Stimulated activated CD4-positive, alpha-beta T cell treated with anti-CD3 and anti-CD28 coated beads, Interleukin-12 subunit alpha, Interleukin-12 subunit beta, amount 100 ng/mL, for 4 hours (primary cell): ENCODE measurements around the gene RPS24.
"Not testable (repeated sequence)": the region's sequence is repeated elsewhere in the genome, so short reads cannot be mapped to it uniquely, and the experiment has no call there.

Experiments used
- DNase-seq: peaks from one replicate; pipeline ENCODE4 v3.0.0-alpha.2; 2020

The RPS24 gene

DNA sequence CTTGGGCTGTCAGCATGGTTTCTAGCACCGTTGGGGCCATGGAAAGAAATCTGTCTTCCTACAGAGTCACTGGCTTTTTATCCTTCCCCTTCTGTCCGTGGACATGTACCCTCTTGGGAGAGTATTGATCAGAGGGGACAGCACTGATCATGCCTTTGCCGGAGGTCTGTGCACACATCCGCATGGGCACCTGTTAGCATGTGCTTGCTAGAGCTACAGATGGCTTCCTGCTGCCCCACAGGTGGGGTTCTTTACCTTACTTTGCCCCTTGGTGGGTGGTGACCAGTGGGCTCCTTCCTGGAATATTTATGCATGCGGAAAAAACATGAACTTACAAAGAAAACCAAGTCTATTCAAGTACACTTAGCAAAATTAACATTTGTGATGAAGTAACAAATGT, 24.9 kb downstream of the RPS24 start:
- DNase-seq: no peak

DNA sequence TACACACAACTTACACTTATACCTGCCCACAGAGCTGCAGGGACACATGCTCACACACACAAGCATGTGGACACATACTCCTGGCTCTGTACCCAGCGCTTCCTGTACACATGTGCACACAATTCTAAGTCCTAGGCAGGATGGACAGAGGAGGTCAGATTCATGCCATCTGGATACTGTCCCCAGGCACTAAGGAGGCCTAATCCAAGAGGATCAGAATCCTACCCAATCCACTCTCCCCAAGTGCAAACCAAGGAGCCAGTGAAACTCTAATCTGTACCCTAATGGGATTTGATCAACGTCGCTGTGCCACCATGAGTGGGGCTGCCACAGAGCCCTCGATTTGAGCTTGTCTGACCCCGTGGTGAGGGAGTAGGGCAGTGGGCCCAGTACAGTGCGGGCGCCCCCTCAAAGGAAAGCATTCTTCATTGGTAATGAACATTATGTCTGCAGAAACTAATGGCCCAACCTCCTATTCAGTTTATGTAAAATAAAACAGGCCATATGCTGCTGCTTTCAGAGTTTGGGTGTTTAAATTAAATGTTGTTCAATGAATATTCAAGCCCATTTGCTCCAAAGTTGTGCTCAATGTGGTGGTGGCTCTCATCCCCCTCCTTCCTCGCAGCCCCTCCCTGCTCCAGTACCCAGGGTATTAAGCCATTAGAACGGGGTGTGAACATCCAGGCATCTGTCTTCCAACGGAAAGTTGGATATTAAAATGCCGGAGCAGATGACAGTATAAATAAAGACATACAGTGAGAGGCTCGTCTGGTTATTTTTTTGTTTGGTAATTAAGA, 26.4 kb downstream of the RPS24 start:
- DNase-seq: no peak

DNA sequence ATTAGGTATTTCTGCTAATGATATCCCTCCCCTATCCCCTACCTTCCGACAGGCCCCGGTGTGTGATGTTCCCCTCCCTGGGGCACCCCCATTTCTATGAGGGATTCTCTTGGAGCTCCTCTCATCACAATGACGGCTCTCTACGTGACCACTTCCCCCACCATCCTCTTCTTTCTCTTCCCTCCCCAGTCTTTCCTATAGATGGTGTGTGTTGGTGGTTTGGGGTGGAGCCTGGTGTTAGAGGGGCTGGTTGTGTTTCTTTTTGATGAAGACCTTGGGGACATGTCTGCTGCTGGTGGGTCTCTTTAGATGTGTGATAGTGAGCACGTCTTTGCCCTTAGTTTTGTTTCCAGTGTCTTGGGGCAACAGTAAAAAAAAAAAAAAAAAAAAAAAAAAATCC, 28.6 kb downstream of the RPS24 start:
- no peak for DNase-seq

DNA sequence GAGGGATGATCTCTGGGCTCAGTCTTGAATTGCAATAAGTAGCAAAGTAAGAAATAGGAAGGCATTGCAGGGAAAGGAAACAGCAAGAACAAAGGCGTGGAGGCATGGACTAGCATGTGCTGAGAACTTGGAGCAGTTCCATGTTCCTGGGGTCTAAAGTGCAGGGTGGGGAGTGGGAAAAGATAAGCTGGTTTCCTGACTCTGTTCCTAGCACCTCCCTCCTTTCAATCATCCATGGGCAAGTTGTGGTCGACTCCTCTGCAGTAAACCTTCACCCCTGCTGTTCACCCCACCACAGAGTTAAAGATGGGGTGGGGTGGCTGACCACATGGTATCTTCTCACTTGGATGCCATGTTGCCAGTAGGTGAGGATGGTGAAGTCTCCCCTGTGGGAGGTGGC, 29.6 kb downstream of the RPS24 start:
- no peak for DNase-seq

DNA sequence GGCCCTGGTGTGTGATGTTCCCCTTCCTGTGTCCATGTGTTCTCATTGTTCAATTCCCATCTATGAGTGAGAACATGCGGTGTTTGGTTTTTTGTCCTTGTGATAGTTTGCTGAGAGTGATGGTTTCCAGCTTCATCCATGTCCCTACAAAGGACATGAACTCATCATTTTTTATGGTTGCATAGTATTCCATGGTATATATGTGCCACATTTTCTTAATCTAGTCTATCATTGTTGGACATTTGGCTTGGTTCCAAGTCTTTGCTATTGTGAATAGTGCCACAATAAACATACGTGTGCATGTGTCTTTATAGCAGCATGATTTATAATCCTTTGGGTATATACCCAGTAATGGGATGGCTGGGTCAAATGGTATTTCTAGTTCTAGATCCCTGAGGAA, 31.3 kb downstream of the RPS24 start:
- DNase-seq: not testable (repeated sequence)

DNA sequence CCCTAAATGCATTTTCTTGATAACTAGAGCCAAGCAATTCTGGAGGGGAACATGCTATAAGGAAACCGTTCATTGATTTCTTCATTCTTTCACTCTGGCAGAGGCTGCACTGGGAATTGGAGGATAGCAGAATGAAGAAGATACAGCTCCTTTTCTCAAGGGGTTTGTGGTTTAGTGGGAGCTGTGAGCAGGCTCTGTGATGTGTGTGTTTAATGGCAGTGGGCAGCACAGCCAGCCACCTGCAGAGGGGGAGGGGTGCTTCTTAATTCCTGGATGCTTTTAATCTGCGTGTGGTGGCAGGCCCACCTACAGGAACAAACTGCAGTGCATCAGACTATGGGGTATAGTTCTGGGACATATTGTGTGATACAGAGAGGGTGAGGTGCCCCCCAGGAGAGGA, 31.9 kb downstream of the RPS24 start:
- no peak for DNase-seq

DNA sequence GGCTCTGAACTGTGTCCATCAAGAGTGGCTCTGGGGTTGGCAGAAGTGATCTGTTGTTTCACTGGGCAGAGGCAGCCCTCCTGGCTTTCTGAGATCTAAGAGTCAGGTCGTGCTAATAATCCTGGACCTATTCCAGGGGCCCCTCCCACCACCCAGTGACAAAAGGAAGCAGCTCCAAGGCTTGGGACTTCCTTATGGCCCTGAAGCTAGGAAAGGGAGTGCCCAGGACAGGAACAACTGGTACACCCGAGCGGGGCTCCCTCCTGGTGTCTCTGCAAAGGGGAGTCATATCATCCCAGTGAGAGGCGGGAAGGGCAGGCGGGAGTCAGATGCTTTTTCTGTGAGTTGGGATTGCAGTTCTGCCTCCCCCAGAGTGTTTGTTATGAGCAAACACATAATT, 32.3 kb downstream of the RPS24 start:
- no peak for DNase-seq

DNA sequence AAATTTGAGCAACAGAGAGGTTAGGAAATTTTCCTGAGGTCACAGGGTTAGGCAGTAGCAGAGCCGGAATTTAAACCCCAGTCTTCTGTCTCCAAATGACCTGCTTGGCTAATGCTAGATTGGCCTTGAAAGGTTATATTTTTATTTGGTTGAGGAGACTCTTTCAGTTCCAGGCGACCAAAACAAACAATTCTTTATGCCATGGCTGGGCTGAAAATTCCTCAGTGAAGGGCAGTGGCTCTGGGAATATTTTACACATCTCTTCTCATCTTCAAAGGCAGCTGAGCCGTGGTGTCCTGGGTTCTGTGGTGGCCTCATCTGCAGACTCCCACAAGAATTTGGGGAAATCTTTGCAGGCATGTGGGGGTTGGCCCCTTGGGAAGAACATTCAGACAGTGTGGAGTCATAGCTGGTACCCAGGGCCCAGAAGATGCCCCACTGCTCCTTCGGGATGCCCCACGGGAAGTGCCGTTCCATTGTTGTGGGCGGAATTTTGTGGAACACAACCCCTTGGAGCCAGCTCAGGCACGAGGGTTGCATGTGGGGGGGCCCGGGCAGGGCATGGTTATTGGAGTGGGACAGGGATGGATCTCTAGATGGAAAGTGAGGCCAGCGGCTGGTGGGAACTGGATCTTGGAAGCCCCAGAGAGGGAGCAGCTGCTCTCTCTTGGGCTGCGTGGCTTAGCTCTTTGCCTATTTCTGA, 33.2 kb downstream of the RPS24 start:
- DNase-seq: no peak

DNA sequence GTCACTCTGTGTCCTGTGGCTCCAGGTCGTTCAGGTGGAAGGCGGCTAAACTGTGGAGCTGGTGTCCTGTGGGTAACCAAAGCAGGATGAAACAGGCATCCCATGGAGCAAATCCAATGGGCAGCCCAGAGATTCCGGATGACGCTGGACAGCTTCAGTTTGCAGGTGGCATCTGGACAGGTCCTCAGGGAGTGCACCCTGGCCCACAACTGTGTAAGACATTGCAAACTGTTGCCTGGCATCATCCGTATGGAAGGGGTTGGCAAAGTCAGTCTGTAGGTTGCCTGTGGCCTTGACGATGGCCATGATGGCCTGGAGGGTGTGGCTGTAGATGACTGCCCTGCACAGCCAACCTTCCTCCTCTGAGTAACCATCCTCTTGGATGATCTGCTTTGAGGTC, 35.5 kb downstream of the RPS24 start:
- no peak for DNase-seq

DNA sequence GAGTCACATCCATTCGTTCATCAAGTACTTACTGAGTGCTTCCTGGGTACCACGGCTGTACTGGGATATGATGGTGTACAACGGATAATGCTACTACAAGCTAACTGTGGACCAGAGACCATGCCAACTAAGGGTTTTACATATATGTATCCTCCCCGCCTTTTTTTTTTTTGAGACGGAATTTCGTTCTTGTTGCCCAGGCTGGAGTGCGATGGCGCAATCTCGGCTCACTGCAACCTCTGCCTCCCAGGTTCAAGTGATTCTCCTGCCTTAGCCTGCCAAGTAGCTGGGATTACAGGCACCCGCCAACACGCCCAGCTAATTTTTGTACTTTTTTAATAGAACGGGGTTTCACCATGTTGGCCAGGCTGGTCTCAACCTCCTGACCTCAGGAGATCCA, 36.4 kb downstream of the RPS24 start:
- DNase-seq: not testable (repeated sequence)

DNA sequence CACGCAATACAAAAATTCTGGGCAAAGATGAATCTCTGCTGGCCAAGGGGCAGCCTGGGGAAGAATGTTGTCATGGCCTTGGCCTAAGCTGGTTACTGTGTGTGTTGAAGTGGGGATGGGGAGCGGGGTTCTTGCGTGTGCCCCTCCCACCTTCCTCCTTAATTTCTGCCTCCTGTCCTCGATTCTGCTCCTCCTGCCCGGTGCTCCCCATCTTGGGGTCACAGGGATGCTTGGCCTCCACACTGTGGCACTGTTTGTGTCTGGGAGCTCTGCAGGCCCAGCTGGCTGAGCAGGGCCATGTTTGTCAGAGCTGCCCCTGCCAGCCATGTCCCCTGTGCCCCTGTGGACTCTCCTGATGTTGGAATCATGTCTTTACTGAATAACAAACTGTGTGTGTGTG, 37.1 kb downstream of the RPS24 start:
- DNase-seq: no peak

DNA sequence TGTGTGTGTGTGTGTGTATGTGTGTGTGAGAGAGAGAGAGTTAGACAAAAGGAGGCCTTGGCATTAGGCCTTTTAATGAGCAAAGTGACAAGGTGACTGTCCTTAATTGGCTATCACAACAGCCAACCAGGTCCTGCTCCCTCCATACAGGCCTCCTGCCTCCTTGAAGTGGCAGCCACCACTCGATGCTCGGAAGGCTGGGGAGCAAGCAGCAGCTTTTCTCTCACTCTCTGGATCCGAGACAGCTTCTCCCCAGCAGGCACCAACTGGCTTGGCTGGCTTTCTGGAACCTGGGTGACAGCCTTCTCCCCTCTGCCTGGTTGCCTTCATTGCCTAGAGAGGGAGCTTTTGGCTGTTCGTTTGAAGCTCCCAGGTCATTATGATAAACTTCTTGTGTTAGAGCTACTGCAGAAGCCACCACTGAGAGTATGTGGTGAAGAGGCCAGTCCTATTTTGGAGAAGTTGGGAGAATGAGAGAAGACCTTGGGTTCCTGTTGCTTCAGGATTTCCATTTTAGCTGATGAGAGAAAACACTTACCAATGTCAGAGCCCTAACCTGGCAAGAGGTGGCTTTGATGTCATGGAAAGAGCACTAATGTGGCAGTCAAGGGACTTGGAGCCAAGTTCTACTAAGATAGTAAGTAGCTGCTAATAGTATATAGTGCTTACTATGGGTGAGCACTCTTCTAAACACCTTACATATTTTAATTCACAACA, 37.6 kb downstream of the RPS24 start:
- DNase-seq: no peak

DNA sequence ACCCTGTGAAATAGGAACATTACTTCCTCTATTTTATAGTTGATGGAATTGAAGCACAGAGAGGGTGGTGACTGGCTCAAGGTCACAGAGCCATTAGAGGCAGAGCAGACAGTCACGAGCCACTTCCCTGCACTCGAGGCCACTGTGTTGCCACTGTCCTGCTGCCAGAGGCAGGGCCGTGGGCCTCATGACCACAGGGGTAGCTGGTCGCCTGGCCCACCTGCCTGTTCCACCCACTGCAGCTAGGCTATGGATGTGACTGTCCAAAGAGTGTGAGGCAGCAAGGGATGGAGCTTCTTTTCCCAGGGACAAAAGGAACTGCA, 38.2 kb downstream of the RPS24 start:
- DNase-seq: no peak

DNA sequence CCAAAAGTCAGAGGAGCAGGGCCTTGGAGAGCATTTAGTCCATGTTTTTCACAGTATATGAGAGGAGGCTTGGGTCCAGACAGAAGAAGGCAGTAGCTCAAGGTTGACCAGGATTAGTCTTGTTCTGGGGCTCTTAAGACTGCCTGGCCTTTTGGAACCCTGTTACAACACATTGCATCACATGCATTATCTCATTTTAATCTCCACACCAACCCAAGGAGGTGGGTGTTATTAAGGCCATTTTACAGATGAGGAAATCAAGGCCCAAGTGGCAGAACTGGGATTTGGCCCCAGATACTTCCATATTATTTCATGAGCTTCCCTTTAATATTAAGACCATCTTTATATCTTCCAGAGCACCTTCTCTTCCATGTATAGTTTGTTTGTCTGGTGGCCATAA, 38.8 kb downstream of the RPS24 start:
- DNase-seq: no peak

DNA sequence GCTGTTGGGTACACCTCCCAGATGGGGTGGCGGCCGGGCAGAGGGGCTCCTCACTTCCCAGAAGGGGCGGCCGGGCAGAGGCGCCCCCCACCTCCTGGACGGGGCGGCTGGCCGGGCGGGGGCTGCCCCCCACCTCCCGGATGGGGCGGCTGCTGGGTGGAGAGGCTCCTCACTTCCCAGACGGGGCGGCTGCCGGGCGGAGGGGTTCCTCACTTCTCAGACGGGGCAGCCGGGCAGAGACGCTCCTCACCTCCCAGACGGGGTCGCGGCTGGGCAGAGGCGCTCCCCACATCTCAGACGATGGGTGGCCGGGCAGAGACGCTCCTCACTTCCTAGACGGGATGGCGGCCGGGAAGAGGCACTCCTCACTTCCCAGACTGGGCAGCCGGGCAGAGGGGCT, 42.1 kb downstream of the RPS24 start:
- not testable (repeated sequence) for DNase-seq

DNA sequence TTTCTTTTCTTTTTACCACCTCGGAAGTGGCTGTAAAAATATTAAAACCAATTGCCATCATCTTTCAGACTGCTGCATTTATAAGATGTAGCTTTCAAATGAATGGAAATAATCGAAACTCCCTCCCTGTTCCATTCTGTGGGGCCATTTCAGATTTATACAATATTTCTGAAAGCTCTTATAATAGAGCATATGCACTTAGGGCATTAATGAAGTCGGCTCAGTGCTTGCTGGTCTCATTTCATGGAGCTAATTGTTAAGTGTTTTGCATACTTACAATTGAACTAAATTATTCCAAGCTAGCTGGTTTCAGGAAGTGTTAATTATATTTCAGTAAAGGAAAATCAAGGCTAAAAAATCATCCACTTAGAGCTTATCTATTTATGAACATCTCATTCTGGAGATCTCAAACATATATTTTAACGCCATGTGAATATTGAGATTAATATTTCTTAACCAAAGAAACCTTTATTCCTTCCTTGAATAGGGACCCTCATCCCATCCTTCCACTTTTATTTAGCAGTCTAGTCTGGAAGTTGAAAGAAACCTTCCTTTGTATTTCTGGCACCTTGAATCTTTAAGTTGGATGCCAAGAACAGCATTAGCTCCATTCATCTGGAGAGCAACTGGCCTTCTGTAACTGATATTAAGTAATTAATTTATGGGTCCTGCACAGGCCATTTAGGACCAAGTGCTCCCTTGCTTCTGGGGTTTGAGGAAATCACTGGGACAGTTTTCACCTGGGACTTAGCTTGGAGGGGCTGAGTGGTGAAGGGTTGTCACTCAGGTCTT, 45.1 kb downstream of the RPS24 start:
- DNase-seq: no peak

DNA sequence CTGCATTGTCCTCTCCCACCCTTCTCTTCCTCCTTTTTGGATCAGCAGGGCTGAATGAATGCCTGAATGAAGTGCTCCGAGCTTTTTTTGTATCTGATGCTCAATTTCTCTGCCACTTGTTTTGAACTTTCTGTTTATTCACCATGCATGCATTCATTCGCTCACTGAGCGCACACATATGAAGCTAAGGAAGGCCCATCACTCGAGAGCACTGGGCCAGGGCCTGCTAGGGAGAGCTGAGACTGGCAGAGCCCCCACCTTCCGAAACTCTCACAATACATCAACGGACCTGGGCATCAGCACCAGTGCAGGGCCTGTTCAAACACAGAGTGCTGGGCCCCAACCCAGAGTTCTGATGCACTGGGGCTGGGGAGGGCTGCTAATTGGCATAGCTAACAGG, 45.7 kb downstream of the RPS24 start:
- no peak for DNase-seq

DNA sequence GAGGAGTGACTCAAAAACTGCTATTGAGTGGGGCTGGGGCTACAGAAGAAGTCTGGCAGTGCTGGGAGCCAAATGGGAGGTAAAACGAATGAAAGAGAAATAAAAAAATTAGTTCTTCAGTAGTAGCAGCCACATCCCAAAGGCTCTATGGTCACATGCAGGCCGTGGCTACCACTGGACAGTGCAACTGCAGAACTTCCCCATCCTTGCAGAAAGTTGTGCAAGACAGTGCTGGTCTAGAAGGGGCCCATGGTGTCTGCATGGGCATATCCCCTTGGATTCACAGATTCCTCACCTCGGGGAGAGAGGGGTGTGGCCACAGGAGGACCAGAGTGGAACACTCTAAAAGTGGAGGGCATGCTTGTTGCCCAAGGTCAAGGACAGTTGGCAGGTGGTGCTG, 47.6 kb downstream of the RPS24 start:
- DNase-seq: no peak

DNA sequence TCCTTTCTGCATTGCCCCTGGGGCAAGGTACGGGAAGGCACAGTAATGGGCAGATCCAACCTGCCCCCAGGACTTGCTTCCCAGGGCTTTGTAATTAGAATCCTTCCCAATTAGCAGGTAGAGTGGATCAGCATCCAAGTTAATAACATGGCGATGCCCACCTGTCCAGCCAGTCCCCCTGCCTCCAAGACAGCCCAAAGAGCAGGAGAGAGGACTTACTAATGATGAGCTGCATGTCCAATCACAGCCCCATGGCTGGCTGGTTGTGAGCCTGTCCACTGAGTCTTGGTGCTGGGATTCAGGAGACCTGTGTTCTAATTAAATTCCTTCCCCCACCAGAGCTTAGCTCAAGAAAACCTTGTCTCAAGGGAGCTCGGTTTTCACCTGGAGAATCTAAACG, 49.0 kb downstream of the RPS24 start:
- DNase-seq: no peak
